HG03064 (cell line): ENCODE data around the gene LRRC63.
"Not testable (repeated sequence)": the region's sequence is repeated elsewhere in the genome, so short reads cannot be mapped to it uniquely, and the experiment has no call there.

Source experiments
- ATAC-seq: cut with Tn5 transposase; IDR thresholded peaks from one replicate; pipeline ENCODE4 v1.9.1; 2021; ENCODE audit warnings: low read depth; ENCODE audit not compliant: unreplicated experiment

The LRRC63 gene

DNA sequence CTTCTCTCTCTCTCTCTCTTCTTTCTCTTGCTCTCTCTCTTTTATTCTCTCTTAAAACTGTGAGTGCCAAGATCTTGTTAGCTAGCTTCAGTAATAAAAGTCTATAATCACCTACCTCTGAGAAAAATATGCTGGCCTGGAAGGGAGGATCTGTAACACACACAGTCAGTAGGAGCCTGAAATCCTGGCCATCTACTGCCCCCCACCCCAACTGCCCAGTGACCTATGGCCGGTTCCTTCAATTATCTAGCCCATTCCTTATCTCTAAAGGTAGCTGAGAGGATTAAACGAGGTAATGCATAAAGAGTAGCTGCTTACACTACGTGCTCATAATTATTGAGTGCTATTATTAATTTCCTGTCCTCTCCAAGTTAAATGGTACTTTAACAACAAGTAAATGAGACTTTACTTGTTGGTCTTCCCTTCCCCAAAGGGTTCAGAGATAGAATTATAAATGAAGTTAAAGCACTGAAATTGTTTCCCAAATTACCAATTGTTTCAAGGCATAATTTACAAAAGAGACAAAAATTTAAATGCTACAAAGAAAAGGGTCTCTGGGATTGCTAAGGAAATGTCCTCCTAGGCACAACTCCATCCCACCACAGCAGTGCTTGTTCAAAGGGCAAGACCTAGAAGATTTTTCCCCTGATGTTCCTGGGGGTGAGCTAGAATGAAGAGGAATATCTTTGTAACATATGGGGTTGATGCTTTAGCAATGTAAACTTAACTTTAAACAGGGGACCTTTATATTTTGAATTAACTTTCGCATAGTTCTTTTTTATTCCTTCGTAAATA, 31.6 kb upstream of the LRRC63 start:
- ATAC-seq: no peak

DNA sequence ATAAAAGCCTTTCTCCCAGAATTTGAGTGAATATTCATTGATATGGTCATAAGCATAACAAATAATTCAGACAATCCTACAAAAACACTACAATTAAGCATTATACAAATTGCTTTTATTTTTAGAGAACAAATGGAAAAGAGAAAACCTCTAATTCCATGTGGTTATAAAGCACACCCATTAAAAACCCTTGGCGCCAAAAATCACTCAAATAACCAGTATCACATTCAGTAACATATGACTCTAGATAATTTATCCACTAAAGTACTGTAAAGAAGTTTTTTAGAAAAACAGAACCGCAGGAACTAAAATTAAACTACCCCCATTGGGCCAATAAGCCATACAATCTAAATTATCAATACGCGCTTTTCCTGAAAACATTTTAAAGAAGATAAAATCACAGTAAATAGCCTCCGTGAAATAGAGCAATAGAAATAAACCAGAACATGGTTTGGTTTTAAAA, 30.3 kb upstream of the LRRC63 start:
- ATAC-seq: no peak

GRCh38 chr13:46181840-46182490, 29.8 kb upstream of the LRRC63 start, which contains the start of gene LCP1:
LCP1 (minus strand) TSS chr13:46182177; CDS start chr13:46159662, 22,515 bp downstream.
- peak; percentile 60 for ATAC-seq

GRCh38 chr13:46182491-46182877, 29.2 kb upstream of the LRRC63 start:
- no peak for ATAC-seq

GRCh38 chr13:46183018-46183946, 28.4 kb upstream of the LRRC63 start:
- ATAC-seq: no peak

- peak; percentile 37 for ATAC-seq
These were observed 27.4 kb upstream of the LRRC63 start for GRCh38 chr13:46184277-46184699.

- no peak for ATAC-seq
These were observed 26.1 kb upstream of the LRRC63 start for GRCh38 chr13:46185634-46186033.

DNA sequence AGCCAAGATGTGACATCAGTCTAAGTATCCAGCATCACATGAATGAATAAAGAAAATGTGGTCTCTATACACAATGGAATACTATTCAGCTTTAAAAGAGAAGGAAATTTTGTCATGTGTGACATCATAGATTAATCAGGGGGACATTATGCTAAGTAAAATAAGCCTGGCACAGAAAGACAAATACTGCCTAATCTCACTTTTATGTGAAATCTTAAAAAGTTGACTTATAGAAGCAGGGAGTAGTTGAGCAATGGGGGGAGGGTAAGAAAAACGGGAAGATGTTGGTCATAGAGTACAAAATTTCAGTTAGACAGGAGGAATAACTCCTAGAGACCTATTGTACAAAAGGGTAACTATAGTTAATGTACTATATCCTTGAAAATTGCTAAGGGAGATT, 19.3 kb upstream of the LRRC63 start:
- ATAC-seq: no peak

- ATAC-seq: no peak
These were observed 16.7 kb upstream of the LRRC63 start for GRCh38 chr13:46195016-46195415.

DNA sequence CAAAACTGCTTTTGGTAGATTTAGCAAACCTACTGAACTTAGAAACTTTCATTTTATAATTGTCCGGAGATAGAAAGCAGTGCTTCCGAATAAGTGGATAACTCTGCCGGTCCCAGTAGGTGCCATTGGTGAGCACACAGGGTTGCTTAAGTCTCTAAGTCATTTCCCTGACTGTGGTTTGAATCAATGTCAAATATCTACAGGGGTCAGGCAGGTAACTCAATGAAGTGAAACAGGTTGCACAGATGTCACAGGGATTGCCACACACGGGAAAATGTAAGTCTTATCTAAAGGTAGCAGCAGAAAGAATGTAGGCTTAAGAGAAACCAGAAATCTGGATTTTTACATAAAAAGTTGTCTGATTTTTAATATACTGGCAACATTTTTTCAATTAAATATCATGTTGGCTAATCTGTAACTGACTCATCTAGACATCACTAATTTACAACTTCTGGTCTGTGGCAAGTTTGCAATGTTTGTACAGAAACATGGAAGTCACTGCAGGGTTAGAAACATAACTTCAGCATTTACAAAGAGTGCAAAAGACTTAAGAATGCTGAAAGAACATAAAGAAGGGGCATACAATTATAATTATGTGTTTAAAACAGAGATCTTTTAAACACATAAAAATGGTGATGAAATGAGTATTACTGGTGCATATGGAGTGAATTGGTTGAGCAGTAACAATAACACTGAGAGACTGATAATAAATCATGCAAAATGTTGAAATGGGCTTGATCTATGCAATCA, 14.3 kb upstream of the LRRC63 start:
- ATAC-seq: no peak

DNA sequence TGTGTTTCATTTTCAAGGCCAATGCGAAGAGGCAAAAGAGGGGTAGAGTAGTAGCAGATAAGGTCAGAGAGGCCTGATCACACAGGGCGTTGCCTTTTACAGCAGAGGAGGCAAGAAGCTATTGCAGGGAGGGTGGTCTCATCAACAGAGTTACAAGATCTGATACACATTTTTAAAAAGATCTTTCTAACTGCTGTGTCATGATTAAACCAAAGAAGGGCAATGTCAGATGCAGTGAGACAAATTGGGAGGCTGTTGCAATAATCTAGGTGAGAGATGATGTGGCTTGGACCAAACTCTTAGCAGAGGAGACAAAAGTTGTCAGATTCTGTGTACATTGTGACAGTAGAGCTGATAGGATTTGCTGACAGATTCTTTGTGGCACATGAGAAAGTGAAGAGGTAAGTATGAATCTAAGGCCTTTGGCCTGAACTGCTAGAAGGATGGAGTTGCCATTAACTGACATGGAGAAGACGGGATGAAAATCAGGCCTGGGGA, 13.0 kb upstream of the LRRC63 start:
- ATAC-seq: no peak

DNA sequence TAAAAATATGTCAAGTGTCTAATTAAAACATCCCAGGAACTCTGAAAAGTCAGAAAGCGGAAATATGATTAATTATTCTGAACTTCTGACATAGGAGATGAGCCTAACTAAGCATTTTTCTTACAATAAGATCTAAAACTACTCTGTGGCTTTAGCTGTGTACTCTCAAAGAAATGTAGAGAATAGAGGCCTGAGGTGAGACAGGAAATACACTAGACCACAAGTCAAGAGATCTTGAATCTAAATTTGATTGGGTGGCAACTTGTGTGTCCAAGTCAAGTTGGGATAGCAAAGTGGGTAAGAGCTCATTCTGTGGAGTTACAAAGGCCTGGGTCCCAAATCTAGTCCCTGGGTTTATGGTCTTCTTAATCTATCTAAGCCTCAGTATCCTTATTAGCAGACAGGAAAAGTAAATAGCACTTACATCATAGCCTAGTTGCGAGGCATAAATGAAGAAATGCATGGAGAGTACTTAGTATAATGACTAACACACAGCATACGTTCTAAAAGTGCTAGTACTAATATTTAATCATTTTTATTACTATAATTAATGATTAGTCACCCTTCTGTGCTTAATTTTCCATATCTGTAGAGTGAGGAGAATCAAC, 9.4 kb upstream of the LRRC63 start:
- no peak for ATAC-seq

GRCh38 chr13:46202966-46203365, 8.8 kb upstream of the LRRC63 start:
- ATAC-seq: no peak

DNA sequence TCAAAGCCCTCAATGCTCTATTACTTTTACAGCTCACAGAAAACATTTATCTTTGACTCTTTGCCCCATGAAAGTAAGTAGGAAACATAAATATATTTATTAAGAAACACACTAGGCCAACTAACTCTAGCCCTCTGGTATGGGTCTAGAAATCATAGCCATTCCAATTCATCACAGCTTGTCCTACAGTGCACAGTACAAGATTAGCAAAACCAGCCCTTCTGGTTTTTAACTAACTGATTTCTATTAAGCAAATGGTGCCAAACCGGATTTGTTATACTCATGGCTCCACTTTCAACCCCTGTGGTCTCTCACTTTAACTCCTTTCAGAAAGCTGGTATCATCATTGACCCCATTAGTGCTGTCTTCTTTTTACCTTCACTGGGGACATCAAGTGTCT, 5.6 kb upstream of the LRRC63 start:
- ATAC-seq: no peak

- no peak for ATAC-seq
These were observed 3.9 kb upstream of the LRRC63 start for GRCh38 chr13:46207828-46208227.

DNA sequence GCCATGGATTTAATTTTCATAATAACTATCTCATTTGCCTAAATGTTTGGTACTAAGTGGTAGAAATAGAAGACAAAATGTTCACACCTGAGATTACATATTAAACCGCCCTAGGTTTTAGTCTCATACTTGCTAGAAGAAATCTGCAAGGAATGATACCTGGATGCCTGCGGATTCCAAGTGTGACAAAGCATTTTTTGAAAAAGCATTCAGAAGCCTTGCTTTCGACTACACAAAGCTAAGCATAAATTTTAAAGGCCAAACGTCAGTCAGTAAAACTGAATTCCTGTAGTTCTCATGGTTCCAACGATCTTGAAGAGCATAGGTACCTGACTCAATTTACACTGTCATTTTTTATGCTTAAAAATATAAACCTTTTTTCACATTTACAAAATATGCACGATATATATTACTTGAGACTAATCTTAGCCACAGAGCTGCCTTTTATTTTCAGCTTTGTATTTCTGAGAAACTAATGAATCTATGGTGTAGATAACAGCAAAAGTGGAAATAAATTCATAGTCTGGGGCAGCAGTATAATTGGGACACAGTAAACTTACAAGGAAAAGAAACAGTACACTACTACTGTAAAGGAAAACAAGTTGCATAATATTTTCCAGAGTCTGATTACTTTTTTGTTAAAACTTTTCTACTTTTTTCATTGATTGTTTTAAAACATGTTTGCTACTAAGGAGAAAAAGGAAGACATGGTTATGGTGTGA, 1.2 kb upstream of the LRRC63 start:
- ATAC-seq: no peak

DNA sequence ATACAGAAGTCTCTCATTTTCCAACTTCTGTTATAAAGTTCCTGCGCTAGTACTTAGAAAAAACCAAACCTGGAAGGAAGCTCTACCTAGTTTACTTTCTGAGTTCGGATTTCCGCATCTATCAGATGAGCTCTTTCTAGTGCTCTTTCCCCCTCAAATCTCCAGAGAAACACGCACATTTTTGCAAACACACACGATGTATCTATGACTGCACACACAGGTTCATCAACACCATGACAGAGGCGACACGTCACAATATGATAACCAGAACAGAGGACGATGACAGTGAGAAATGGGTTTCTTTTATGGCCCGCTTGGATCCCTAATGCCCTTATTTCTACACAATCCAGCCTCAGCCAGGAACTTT, 629 bp upstream of the LRRC63 start:
- ATAC-seq: no peak

- ATAC-seq: no peak
These were observed 1.5 kb downstream of the LRRC63 start for GRCh38 chr13:46213242-46213641.

DNA sequence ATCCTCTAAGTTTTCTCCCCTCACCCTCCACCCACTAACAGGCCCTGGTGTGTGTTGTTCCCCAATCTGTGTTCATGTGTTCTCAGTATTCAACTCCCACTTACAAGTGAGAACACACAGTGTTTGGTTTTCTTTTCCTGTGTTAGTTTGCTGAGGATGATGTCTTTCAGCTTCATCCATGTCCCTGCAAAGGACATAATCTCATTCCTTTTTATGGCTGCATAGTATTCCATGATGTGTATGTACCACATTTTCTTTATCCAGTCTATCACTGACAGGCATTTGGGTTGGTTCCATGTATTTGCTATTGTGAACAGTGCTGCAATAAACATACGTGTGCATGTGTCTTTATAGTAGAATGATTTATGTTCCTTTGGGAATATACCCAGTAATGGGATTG, 3.0 kb downstream of the LRRC63 start:
- ATAC-seq: not testable (repeated sequence)
